Measurements from ENCODE around the gene CEMIP2. TPM values are rescaled to one million over a fixed set of nuclear protein-coding genes. Genes with fewer than 3 reads are reported as not detected.
A peak's percentile ranks its signal among the peaks of the same experiment; 100 is the strongest.

The CEMIP2 gene
- total RNA-seq, 1 donor, result 27.3 TPM

DNA sequence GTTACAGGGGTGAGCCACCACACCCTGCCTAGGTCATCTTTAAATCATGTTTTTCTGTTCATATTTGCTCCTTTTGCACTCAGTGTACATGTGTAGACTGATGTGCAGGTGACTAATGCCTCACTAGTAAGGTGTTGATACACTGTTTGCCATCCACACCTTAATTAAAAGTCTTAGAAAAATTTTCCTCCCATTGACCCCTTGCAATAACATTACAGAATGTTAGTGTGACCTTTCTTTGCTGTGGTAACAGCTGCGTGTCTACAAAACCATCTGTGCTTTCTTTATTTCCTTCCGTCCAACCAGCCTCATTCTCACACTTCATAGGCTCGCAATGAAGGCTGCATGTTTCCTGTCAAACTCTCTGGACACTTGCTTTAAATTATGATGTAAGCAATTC, 6.6 kb upstream of the CEMIP2 start:
- no peak for DNase-seq (ENCODE audit: low read depth)
- H3K4me3 ChIP-seq (ENCODE audit: low read depth, low read length), result no peak overlapping the region
- TF ChIP-seq, protein P1, sequence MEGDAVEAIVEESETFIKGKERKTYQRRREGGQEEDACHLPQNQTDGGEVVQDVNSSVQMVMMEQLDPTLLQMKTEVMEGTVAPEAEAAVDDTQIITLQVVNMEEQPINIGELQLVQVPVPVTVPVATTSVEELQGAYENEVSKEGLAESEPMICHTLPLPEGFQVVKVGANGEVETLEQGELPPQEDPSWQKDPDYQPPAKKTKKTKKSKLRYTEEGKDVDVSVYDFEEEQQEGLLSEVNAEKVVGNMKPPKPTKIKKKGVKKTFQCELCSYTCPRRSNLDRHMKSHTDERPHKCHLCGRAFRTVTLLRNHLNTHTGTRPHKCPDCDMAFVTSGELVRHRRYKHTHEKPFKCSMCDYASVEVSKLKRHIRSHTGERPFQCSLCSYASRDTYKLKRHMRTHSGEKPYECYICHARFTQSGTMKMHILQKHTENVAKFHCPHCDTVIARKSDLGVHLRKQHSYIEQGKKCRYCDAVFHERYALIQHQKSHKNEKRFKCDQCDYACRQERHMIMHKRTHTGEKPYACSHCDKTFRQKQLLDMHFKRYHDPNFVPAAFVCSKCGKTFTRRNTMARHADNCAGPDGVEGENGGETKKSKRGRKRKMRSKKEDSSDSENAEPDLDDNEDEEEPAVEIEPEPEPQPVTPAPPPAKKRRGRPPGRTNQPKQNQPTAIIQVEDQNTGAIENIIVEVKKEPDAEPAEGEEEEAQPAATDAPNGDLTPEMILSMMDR (IDR thresholded peaks at IDR 0.05; ENCODE audit: insufficient read depth, low read length), result no peak

DNA sequence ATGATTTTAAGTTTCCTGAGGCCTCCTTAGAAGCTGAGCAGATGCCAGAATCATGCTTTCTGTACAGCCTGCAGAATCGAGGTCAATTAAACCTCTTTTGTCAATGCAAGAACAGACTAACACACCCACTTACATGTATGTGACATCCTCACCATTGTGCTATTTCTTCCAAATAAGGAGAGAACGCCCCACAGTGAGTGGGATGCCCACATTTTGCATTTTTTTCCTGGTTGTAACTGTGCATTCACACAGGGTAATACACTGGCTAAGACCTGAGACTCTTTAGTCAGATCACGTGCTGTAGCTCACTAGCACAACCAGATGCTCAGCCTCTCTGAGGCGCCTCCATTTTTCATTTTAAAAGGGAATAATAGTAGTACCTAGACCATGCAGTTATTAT, 4.4 kb upstream of the CEMIP2 start:
- TF ChIP-seq, protein P1 (IDR thresholded peaks at IDR 0.05; ENCODE audit: insufficient read depth, low read length), result no peak
- DNase-seq (ENCODE audit: low read depth), result no peak
- no peak overlapping the region for H3K4me3 ChIP-seq (ENCODE audit: low read depth, low read length)

- no peak overlapping the region for H3K4me3 ChIP-seq (ENCODE audit: low read depth, low read length)
- DNase-seq (ENCODE audit: low read depth), result no peak
- TF ChIP-seq, protein P1 (IDR thresholded peaks at IDR 0.05; ENCODE audit: insufficient read depth, low read length), result no peak
Observed at GRCh38 chr9:71770170-71770569, 1.9 kb upstream of the CEMIP2 start.

GRCh38 chr9:71769175-71770161, 1.2 kb upstream of the CEMIP2 start:
- DNase-seq (ENCODE audit: low read depth), result peak; percentile 75
- TF ChIP-seq, protein P1 (IDR thresholded peaks at IDR 0.05; ENCODE audit: insufficient read depth, low read length), result peak; percentile 1
- H3K4me3 ChIP-seq (ENCODE audit: low read depth, low read length), result peak overlapping the region; percentile 77

DNA sequence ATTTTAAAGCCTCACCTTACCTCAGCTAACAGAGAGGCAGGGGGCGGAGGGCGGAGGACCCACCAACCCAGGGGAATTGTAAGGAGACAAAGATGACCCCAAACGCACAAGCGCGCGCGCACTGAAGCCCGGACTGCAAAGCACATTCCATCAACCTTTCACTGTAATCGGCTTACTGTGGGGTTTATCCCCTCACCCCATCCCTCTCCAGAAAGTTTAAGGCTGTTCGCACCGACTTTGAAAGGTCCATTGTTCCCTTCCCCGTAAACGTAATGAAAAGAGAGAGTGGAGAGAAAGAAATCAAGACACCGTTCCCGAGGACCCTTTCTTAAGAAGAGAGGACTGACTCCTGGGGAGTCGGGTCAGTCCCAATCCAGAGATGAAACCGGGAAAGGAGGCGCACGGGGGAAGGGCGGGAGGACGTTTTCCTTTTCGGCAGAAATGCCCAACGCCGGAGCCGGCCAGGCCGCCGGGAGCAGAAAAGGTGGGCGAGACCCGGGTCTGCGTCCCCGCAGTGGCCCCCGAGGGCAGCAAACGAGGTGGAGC, 464 bp downstream of the CEMIP2 start:
- DNase-seq (ENCODE audit: low read depth), result peak; percentile 36
- peak overlapping the region; percentile 81 for H3K4me3 ChIP-seq (ENCODE audit: low read depth, low read length)
- TF ChIP-seq, protein P1 (IDR thresholded peaks at IDR 0.05; ENCODE audit: insufficient read depth, low read length), result no peak

DNA sequence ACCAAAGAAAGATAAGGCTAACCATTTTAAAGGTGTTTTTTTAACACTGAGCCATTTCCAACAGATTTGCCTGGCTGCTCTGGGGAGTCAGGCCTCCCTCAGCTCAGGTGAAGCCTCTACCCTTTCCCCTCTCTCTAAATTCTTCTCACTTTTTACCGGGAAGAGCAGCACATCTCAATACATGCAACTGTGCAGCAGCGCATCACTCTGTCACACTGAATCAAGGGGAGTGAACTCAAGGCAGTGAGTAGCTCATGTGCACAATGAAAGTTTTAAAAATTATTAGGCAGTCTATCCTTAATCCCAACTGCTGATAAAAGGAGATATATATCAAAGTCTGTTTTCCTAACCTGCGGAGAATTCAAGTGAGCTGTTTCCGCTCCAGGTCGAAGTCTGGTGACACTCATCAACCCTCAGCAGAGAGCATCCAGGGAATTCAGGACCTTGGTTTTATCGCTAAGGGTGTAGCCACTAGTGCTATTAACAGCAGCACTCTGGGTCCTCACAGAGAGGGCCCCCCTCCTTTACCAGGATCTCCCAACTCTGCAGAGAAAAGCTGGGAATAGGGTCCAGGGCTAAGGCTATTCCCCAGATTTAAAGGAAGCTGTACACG, 1.0 kb downstream of the CEMIP2 start:
- TF ChIP-seq, protein P1 (IDR thresholded peaks at IDR 0.05; ENCODE audit: insufficient read depth, low read length), result no peak
- peak; percentile 10 for DNase-seq (ENCODE audit: low read depth)
- peak overlapping the region; percentile 81 for H3K4me3 ChIP-seq (ENCODE audit: low read depth, low read length)
